ENCODE results near the gene FLT1.

The FLT1 gene

DNA sequence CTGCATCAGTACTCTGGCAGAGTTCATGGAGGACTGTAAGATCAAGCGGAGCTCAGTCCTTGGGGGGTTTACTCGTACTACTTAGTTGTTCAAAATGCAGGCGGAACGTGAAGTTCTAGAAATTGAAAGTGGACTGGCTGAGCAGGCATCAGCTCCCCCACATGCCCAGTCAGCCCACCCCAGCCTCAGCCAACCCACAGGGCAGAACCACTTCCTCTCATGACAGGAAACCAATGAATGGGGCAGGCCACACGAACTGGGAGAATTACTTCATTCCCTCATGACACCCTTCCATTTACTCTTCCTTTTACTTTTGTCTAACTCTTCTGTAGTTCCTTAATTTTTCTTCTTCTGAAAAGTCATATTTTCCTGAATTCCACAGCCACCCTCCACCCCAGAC is 71.9 kb downstream of the FLT1 start:
- no peak for FAIRE-seq

DNA sequence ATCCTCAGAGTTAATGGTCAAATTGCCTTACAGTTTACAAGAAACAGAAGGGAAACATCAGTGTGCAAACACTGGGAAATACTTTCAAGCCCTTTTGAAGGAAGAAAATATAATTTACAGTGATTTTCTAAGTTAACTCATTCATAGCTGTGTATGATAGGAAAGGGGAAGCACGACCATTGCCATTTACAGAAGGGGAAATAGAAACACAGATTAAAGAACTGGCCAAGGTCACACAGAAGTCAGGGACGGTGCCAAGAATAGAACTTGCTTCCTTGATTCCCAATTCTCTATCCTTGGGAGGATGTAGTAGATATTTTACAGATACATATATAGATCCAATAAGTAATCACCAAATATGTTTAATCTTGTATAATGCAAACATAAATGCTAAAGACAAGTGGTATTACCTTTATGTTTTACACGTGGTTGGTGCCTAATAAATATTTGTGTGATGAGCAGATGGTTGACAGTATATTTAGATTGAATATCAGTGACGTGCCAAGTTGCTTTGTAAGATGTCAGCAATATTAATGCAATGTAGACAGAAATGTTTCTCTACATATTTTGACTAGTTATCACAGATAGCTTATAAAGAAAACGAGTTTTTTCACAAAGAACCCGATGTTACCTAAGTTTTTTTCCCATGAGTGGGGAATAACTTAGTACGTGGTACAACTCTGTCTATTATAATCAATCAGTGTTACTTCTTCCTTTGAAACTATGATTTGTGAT is 73.1 kb downstream of the FLT1 start:
- no peak for FAIRE-seq

DNA sequence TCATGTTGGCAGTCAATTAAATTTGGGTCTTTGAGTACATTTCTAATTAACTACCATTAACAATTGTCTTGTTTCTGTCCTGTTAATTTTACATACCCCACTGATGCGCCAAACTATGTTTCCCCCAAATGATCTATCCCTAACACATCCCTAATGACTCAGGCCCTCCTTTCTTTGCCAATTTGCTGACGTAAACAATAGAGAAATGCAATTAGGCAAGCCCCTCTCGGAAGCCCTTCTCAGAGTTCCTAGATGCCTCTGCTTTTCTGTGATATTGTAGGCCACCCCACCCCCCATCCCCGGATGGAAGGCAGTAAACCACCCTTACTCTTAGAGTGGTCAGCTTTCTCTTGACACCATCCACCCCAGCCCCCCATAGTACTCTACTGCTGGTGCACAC is 74.2 kb downstream of the FLT1 start:
- FAIRE-seq, result no peak

DNA sequence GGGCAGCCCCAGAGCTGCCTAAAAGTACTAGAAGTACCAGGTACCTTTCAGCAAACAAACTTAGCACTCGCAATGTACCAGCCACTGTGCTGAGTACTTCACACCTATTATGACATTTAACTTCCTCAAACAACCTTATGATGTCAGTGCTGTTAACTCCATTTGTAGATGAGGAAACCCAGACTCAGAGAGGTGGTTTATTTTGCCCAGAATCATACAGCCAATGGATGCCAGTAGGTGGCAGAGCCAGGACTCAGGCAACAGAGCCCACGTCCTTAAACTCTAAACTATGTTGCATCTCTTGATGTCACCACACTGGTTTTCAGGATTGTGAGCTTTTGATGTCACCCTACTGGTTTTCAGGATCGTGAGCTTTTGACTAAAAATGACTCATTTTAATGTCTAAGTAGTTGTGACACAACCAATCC is 78.9 kb downstream of the FLT1 start:
- no peak for FAIRE-seq

DNA sequence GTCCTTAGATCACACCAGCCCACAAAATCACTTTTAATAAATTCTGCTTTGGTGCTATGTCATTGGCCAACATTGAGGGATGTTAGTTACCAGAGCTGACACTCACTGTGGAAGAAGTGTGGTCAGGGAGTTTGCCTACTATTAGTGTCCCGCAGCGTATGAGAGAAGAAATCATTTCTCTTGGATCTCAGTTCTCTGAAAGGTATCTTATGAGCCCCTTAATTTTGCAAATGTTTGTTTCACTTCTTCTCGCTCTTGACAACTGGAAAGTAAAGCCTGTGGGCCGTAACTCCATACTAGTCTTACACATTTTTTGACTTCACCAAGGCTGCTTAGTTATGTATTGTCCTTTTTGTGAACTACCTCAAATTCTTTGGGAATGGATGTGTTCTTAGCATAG is 80.9 kb downstream of the FLT1 start:
- FAIRE-seq, result no peak

DNA sequence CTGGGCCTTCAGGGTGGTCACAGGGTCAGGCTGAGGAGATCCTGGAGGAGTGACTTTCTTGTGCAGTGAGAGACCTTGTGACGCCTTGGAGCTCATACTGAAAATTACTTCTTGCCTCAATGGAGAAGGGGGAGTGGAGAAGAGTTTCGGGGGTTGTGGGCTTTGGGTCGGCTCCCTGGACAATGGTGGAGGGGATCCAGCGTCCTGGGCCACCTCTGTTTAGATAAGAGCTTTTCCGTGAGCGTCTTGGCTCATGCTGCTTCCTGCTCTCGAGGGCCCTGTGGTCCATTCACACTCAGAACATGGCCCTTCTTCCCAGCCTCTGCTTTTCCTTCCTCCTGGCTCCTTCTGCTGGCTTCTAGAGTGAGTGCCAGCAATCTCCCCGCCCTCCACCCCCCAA is 81.9 kb downstream of the FLT1 start:
- FAIRE-seq, result no peak

DNA sequence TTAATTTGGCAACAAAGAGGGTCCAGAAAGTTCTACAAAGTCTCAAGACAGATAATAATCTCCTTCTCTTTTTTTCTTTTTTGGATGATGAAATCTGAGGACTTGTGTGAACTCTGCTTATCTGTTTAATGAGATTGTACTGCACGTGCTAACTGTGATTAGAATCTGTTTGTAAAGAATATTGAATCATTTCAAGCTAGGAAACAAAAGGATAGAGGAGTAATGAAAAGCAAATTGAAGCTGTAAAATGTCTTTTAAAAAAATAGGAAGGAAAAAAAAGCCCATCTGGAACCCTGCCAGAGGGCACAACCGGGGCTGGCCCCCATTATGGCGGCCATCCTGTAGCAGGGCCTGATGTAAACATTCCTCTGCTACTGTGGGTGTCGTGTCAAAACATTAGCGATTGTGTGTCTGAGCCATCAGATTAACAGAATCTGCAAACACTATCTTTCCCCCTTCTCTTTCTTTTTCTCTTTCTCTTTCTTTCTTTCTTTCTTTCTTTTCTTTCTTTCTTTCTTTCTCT is 83.0 kb downstream of the FLT1 start:
- no peak for FAIRE-seq

DNA sequence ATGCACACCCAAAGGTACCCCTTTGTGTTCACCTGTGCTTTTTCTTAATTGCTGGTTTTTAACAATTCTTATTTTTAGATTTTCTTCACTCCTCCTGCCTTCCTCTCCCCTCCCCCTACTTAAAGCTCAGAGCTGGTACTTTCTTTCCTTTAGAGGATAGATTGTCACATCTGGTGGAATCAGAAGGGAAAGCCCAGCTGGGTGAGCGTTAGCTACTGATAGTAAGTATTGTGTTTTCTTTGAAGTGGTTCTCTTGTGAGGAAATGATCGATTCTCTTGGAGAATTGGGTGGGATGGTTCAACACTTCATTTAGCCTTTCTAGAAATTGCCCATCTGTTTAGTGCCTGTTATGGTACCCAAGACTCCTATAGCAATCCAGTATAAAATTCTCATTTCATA is 84.8 kb downstream of the FLT1 start:
- FAIRE-seq, result no peak

DNA sequence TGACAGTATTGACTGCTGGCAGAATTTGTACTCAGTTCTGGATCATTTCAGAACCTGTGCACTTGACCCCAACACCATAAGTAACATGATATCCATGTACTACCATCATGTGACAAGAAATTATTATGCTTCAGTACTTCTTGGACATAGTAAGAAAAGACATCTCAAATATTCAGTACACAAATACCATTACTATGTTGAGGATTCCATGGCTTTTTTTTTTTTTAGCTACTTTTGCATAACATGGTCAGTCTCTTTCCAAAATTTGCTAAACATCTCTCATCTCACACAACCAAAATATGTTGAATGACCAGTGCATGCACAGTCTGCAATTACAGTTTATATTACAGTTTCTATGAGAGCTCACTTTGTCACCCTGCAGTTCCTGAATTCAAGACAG is 85.3 kb downstream of the FLT1 start:
- FAIRE-seq, result no peak

DNA sequence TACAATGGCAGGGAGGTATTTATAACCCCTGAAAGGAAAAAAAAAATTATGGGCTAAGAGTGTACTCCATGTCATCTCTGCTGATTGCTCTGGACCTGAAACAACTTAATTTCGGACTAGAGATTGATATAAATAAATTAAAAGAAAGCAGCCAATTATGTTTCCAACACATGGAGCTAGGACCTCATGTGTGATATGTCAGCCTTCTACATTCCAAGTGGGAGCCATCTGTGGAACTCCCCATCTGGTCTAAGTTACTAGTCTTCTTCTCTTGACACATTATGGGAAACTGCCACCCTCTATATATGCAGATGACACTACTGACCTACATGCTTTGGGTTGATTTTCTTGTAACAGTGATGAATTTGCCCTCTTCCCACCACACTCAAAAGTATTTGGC is 86.1 kb downstream of the FLT1 start:
- FAIRE-seq, result no peak

DNA sequence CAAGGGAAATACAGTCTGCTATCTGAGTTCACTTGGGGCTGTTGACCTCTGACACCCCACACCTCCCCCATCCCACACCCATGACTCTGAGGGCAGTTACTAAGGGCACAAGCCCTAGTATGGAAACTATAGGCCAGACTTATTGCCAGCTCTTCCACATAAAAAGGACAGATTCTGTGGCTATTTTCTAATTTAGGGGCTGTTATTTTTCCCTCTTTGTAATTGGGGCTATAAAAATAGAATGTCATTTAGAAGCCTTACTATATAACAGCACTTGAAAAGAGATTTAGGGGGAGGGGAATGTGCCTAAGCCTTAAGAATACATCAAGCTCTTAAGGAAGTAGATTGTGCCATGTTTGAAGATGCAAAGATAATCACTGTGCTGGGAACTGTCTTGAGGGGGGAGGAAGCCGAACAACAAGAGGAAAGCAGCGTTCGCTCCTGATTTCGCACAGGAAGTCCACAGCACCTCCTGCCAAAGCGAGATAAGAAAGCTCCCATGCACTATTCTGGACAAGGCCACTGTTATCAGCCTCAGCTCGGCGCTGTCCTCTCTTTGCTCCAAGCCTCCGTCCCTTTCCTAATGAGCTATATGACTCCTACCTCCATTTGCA is 86.6 kb downstream of the FLT1 start:
- no peak for FAIRE-seq

DNA sequence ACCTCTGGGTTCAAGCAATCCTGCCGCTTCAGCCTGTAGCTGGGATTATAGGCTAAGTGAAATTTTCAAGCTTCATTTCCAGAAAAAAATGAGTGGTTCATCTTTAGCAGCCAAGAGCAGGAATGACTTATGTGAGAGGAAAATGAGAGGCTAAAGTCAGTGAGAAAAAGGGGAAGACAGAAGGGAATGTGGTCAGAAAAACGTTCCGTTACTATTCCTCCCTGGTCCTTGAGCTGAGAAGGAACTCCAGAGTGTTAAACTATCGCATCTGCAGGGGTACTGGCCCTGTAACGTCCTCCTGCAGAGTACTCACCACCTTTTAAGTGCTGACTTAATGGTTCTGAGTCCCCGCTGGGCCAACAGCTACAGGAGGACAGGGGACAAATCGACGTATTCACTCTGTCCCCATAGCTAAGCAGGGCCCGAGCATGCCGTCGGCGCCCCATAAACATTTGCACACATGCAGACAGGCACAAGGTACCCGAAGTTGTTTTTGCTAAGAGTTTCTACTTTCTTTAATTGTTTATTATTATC is 88.1 kb downstream of the FLT1 start:
- no peak for FAIRE-seq

DNA sequence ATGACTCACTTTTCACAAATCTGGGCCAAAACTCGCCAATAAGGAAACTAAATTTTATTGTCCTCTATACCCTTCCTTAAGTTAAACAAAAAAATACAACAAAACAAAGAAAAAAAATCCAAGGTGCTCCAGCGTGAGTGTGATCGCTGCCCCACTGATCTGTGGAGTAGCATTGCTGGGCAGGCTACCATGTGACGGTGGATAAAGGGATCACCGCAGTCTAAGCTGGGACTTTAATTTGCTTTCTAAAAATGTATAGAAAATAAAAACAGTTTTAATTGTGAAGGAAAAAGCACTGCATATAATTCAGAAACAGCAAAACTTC is 92.9 kb downstream of the FLT1 start:
- no peak for FAIRE-seq

DNA sequence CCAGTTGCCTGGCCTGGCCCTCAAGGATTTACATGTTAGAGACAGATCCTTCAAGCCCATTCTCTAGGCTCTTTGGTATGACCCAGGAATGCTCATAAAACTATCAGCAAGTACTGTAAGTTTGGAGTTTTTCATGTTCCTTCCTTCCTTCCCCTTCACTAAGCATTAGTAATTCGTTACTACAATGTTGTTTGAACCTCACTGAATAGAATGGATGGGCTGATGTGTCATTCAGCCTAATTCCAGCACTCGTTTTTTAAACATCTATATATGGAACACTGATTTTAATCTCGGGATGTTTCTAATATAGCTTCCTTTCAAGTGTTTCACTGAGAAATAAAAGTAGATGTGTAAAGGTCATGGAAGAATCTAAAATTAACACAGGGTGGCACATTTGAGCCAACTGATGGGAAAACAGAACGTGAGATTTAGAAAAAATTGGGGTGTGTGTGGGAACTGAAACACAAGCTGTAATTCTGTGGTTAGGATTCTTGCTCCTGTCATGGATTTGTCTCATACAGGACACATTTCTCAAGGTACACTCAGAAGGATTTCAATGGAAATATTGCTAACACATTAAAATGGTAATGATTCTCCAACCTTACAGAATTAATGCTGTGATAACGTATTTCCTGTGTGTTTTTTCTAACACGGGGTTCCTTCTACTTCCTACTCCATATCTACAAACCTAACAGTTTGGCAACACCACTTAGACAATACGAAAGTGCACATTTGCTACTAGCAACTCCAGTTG is 93.4 kb downstream of the FLT1 start:
- no peak for FAIRE-seq

DNA sequence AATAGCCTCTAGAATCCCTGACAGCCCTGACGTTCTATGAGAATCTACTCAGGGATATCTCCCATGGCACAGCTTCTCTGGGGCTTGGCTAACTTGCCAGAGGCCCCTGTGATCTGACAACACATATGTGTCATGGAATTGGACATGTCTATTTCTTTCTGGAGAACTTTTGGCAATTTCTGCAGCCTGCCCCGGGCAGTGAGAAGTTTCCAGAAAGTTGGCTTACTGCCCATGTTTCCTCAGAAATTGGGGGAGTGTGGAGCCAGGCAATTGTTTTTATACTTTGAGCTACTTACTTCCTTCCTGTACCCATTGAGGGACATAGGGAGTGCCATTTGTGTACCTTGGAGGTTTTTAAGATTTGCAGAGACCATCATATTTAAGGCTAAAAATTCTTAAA is 98.9 kb downstream of the FLT1 start:
- FAIRE-seq, result no peak

DNA sequence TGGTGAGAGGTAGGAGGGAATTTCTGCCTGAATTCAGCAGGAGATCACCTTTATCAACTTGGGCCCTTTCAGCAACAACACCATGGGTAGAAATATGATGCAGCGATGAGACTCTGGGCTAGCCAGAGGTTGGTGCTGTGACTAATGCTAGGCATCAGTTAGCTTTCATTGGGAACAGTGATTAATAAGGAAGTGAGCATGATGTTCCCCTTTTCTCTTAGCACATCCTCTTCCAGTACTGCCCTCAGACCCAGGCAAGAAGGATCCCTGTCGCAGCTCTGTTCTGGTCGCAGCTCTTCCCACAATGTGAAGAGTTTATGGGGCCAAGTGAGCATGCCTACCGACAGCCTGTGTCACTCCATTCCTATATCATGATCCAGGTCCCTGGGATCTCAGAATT is 100.5 kb downstream of the FLT1 start:
- FAIRE-seq, result no peak

DNA sequence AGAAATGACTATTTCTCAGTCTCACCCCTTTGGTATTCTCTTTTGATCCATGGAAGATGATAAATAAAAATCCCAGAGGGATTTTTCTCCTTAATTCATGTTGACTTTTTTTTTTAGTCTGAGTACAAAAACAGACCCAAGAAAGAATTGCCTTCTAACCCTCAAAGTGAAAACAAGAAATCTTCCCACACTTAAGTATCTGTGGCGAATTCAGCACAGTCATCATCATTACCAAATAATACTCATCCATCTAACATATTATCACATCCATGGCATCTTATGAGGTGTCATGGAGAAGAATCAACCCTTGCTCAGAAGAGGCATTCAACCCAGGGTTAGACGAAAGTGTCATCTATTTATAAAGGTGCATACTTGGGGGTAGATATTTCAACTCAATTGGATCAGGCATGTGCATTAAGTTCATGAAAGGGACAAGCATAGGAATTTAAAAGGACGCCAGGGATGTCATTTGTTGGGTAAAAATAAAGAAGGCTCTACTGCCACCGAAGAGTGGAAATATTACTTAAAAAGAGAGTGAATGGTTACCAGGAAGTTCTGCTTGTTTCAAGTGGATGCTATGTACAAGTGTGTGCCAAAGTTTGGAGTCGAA is 101.9 kb downstream of the FLT1 start:
- FAIRE-seq, result no peak

DNA sequence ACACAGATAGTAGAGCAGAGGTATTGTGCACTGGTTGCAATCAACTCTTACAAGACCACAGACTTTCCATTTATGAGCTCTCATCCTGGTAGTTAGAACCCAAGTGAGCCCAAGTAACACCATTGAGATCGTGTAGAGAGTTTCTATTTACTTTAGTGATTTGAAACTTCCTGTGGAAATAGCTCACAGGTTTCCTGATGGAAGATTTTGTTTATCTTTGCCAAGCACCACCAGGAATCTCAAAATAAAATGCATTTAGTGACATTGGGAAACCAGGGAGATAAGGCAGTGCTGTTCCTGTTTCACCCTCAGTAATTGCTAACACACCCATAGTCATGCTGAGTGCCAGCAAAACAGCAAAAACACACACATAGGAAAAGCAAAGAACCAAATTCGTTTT is 102.5 kb downstream of the FLT1 start:
- no peak for FAIRE-seq

DNA sequence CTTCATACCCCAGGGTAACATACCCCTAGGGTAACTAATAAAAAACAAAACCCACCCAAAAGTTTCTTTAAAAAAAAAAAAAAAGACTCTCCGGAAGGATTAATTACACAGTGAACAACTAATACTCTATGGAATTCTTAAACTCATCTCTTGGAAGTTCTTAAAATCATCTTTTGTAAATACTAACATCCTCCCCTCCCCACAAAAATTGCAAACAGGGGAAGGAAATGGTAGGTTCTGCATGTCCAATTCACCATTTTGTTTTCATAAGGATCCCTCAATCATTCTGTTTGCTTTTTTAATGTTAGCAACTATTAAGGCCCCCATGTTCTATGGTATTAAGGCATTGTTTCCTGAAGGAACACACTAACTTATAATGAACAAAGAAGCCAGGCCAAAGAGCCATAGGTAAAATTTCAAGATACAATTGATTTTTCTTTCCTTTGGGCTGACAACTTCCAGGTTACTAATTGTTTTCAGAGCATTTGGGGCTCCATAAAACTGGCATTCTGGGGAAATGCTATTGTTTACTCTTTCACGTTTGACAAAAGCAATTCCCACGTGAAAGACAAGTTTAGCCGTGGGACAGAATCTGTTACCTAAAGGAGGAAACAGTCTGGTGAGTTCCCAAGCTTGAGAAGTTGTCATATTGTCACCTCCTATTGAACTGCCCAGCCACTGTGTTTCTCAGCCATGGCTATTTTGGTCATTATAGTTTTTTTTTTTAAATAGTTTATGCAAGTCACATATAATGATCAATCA is 107.0 kb downstream of the FLT1 start:
- FAIRE-seq, result no peak

DNA sequence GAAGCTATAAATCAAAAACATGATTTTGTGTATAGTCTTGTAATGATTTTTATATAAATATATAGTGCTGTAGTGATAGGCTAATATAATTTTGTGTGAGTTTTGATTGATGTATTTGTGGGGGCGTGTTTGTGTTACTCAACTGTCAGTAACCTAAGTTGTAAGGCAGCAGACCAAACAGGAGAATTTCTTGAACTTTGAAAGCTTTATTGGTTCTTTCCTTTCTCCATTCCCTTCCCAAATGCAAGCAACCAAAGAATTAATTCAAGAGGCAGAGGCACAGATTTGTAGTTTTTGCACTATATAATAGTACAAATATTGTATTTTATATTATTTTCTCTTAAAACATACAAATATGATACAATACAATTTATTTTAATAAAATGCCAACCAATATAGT is 109.6 kb downstream of the FLT1 start:
- FAIRE-seq, result no peak

DNA sequence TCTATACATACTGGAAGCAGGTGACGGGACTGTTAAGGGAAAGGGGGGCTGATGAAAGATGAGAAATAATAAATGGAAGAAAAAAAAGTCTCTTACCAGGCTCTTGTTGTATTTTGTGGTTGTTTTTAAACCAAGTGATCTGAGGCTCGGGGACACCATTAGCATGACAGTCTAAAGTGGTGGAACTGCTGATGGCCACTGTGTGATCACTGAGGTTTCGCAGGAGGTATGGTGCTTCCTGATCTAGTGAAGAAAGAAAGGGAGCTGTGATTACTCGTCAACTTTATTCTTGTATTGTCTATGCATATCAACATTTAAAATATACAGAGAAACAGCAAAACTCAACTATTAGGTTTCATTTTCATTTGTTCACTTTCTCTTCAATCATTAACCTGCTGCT is 110.1 kb downstream of the FLT1 start:
- FAIRE-seq, result no peak

DNA sequence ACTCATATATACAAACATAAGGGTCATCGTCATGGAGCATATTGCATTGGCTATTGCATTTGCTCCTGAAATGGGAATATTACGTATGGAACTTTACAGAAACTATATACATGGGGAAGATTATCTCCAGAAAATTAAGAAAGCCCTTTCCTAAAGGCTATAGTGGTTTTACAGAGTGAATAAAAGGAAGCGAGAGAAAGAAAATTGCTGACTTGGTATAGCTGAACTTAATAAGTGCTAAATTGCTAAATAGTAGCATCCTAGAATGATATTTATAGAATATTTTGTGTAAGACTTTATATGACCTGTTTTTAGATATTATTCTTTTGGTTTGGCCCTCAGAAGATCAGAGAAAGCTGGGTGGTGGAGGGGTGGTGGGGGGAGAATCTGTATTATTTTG is 114.6 kb downstream of the FLT1 start:
- no peak for FAIRE-seq
